GM12878 (cell line): ENCODE data around the gene GABRB3. TPM values are rescaled to one million over a fixed set of nuclear protein-coding genes. Genes with fewer than 3 reads are reported as not detected.

ENCODE experiments used
- ATAC-seq: fragments of 200-7000 bp; cut with Tn5 transposase; 3 replicates; pipeline ENCODE4 v1.9.1; 2020; ENCODE audit warnings: mild to moderate bottlenecking, moderate library complexity
- BruUV-seq: library from RNA; stranded (reverse); fragments of 400-500 nt; replicated peaks from 2 replicates; lab custom pipeline; 2021; lab: Mats Ljungman, UMichigan
- CTCF ChIA-PET: fragments of 300-600 bp; sonication (Branson Sonifier 250); formaldehyde crosslinking; extraction: SDS; loops from one replicate; lab custom pipeline; 2021; ENCODE audit warnings: inconsistent platforms; lab: Yijun Ruan, JAX
- POLR2A ChIA-PET: fragments of 350-600 bp; formaldehyde crosslinking; extraction: SDS; loops from one replicate; lab custom pipeline; 2021; ENCODE audit warnings: inconsistent platforms; lab: Charles Lee
- RAD21 ChIA-PET: fragments of 300-600 bp; sonication (Branson Sonifier 250); formaldehyde crosslinking; loops from one replicate; lab custom pipeline; 2023; ENCODE audit warnings: antibody characterized with exemption; ENCODE audit not compliant: unreplicated experiment; lab: Charles Lee
- SMC1A ChIA-PET: fragments of 300-600 bp; sonication (Branson Sonifier 250); formaldehyde crosslinking; loops from one replicate; lab custom pipeline; 2023; ENCODE audit not compliant: unreplicated experiment, uncharacterized antibody; lab: Charles Lee
- DNase-seq: peaks from one replicate; pipeline ENCODE4 v3.0.0-alpha.2; 2011; ENCODE audit warnings: low read depth, low spot score
- FAIRE-seq: peaks from 3 replicates; lab custom pipeline; 2011; peaks lifted over from hg19 to GRCh38; lab: Jason Lieb, UNC
- H2AFZ ChIP-seq: 2 replicates; pipeline ENCODE4 v1.6.0; 2011; ENCODE audit warnings: low read depth, low read length, control low read depth; ENCODE audit not compliant: control insufficient read depth
- H3K27ac ChIP-seq: 2 replicates; pipeline ENCODE4 v1.5.1; 2011; ENCODE audit warnings: control low read depth; ENCODE audit not compliant: control insufficient read depth, insufficient read depth
- H3K27me3 ChIP-seq, 2 experiments: replicated peaks in 1 of 2; 2 replicates each; pipeline versions ENCODE4 v1.6.0 to v1.6.1; 2011; ENCODE audit warnings: low read length in 1 of 2; ENCODE audit not compliant: control insufficient read depth in 2 of 2, insufficient read depth in 2 of 2
- H3K36me3 ChIP-seq, 2 experiments: 2 replicates each; pipeline ENCODE4 v1.5.1; 2011; ENCODE audit warnings: low read length in 1 of 2; ENCODE audit not compliant: control insufficient read depth in 2 of 2, insufficient read depth in 2 of 2
- H3K4me1 ChIP-seq: 2 replicates; pipeline ENCODE4 v1.6.1; 2011; ENCODE audit warnings: mild to moderate bottlenecking, low read length, moderate library complexity, mixed read lengths; ENCODE audit not compliant: control insufficient read depth, insufficient read depth
- H3K4me2 ChIP-seq: 2 replicates; pipeline ENCODE4 v1.6.0; 2011; ENCODE audit warnings: control low read depth; ENCODE audit not compliant: control insufficient read depth, insufficient read depth
- H3K4me3 ChIP-seq: fragments of 200-600 bp; sonication (generic); 2 replicates; pipeline ENCODE4 v1.5.1; 2016
- H3K79me2 ChIP-seq: 2 replicates; pipeline ENCODE4 v1.6.0; 2011; ENCODE audit warnings: low read length; ENCODE audit not compliant: control insufficient read depth, insufficient read depth
- H3K9ac ChIP-seq: 2 replicates; pipeline ENCODE4 v1.8.0; 2011; ENCODE audit warnings: low read length, control low read depth, mixed read lengths; ENCODE audit not compliant: control insufficient read depth, insufficient read depth
- H3K9me3 ChIP-seq: replicated peaks from 3 replicates; pipeline ENCODE4 v1.5.1; 2011; ENCODE audit warnings: mild to moderate bottlenecking, low read length; ENCODE audit not compliant: control insufficient read depth, insufficient read depth
- H4K20me1 ChIP-seq: 2 replicates; pipeline ENCODE4 v1.6.0; 2011; ENCODE audit not compliant: control insufficient read depth, insufficient read depth
- BCL3 ChIP-seq: IDR thresholded peaks from 2 replicates; pipeline ENCODE4 v1.6.1; 2011; ENCODE audit warnings: borderline replicate concordance, low read depth, mild to moderate bottlenecking, moderate library complexity, low read length; ENCODE audit not compliant: insufficient read depth, poor library complexity, severe bottlenecking
- CHD4 ChIP-seq: fragments of 200-600 bp; sonication (generic); IDR thresholded peaks from 2 replicates; pipeline ENCODE4 v1.6.1; 2016; ENCODE audit warnings: mild to moderate bottlenecking
- ELK1 ChIP-seq: IDR thresholded peaks from 2 replicates; pipeline ENCODE4 v1.6.1; 2012; ENCODE audit warnings: low read depth, low read length, improper control_type of control experiment
- ESRRA ChIP-seq: IDR thresholded peaks from 2 replicates; pipeline ENCODE4 v1.6.1; 2012; ENCODE audit warnings: mild to moderate bottlenecking, low read length, improper control_type of control experiment
- HDAC6 ChIP-seq: fragments of 200-600 bp; sonication (generic); IDR thresholded peaks from one replicate; pipeline ENCODE4 v1.8.0; 2017; ENCODE audit warnings: antibody characterized with exemption; ENCODE audit not compliant: unreplicated experiment
- HSF1 ChIP-seq: fragments of 150-350 bp; IDR thresholded peaks from 2 replicates; pipeline ENCODE4 v1.6.1; 2014; ENCODE audit warnings: mild to moderate bottlenecking, low read depth, low read length
- IKZF1 ChIP-seq: fragments of 450-650 bp; conservative IDR thresholded peaks from 2 replicates; pipeline ENCODE4 v1.6.1; 2017; ENCODE audit warnings: antibody characterized with exemption, mild to moderate bottlenecking
- IKZF2 ChIP-seq, 2 experiments: fragments of 450-650 bp; IDR thresholded peaks; 2 replicates each; pipeline ENCODE4 v1.6.1; 2017; ENCODE audit warnings: mild to moderate bottlenecking in 2 of 2, moderate library complexity in 2 of 2
- JUNB ChIP-seq: IDR thresholded peaks from 2 replicates; pipeline ENCODE4 v1.6.1; 2016; ENCODE audit warnings: antibody characterized with exemption, mild to moderate bottlenecking
- MAX ChIP-seq: IDR thresholded peaks from 2 replicates; pipeline ENCODE4 v1.6.1; 2012; ENCODE audit warnings: low read depth, low read length, improper control_type of control experiment
- MTA3 ChIP-seq: IDR thresholded peaks from 2 replicates; pipeline ENCODE4 v1.6.1; 2012; ENCODE audit warnings: low read length, inconsistent platforms, borderline replicate concordance
- NFIC ChIP-seq: IDR thresholded peaks from 2 replicates; pipeline ENCODE4 v1.6.1; 2012; ENCODE audit warnings: low read depth, mild to moderate bottlenecking, inconsistent platforms, low read length, moderate library complexity
- NFYB ChIP-seq: IDR thresholded peaks from 2 replicates; pipeline ENCODE4 v1.6.1; 2011; ENCODE audit warnings: low read depth, mild to moderate bottlenecking, low read length, improper control_type of control experiment, moderate library complexity; ENCODE audit not compliant: insufficient read depth
- NR2C2 ChIP-seq: IDR thresholded peaks from 2 replicates; pipeline ENCODE4 v1.6.1; 2011; ENCODE audit warnings: borderline replicate concordance, low read depth; ENCODE audit not compliant: control insufficient read depth, insufficient read length
- PKNOX1 ChIP-seq: fragments of 450-650 bp; IDR thresholded peaks from 2 replicates; pipeline ENCODE4 v1.6.1; 2016; ENCODE audit warnings: mild to moderate bottlenecking
- RFX5 ChIP-seq: IDR thresholded peaks from 2 replicates; pipeline ENCODE4 v1.6.1; 2011; ENCODE audit warnings: low read depth, low read length, improper control_type of control experiment
- STAT1 ChIP-seq: fragments of 450-650 bp; conservative IDR thresholded peaks from 2 replicates; pipeline ENCODE4 v1.6.1; 2014; ENCODE audit warnings: antibody characterized with exemption, mild to moderate bottlenecking
- TCF12 ChIP-seq: IDR thresholded peaks from 2 replicates; pipeline ENCODE4 v1.6.1; 2011; ENCODE audit warnings: low read depth, mild to moderate bottlenecking, low read length
- ZNF24 ChIP-seq: fragments of 450-650 bp; IDR thresholded peaks from 2 replicates; pipeline ENCODE4 v1.6.1; 2017; ENCODE audit warnings: antibody characterized with exemption, mild to moderate bottlenecking
- ZNF622 ChIP-seq: fragments of 450-650 bp; IDR thresholded peaks from 2 replicates; pipeline ENCODE4 v1.6.1; 2017; ENCODE audit warnings: mild to moderate bottlenecking, inconsistent platforms
- WGBS: methylation state at CpG from one replicate; pipeline ENCODE4 v1.1.6; 2016; ENCODE audit warnings: low lambda C conversion rate; ENCODE audit not compliant: insufficient replicate concordance, insufficient coverage; ENCODE audit errors: missing lambda C conversion rate; 5-methylcytosine and 5-hydroxymethylcytosine counted together
- in situ Hi-C: fragments of 300-500 bp; cut with MboI; formaldehyde crosslinking; loops from 9 replicates; pipeline ENCODE4 v1.14.3; 2018; ENCODE audit warnings: mixed read lengths
- intact Hi-C: fragments of 100-400 bp; cut with micrococcal nuclease; formaldehyde crosslinking; loops from one replicate; pipeline ENCODE4 v1.14.2; 2022; ENCODE audit not compliant: unreplicated experiment
- polyA plus RNA-seq, 11 experiments: library from polyadenylated mRNA; depleted of rRNA in 4 of 11; unstranded in 6 of 11; stranded (reverse) in 5 of 11; fragments of >200 nt; fragmentation: Nextera tagmentation in 4 of 11; fragmentation: Illumina TruSeq in 1 of 11; extraction: Ambion mirVana in 4 of 11; extraction: Trizol in 1 of 11; gene quantifications; 1 replicate in 1 of 11; 2 replicates in 10 of 11; pipeline versions ENCODE4 v1.2.1 to v1.2.3, GENCODE V29; 2011 to 2016; ENCODE audit warnings: inconsistent platforms in 2 of 11, missing spikeins in 2 of 11, low read depth in 1 of 11
- total RNA-seq, 4 experiments: library from RNA; depleted of rRNA in 3 of 4; stranded (reverse); fragments of >200 nt in 3 of 4; fragmentation: Illumina TruSeq in 1 of 4; extraction: Trizol in 1 of 4; gene quantifications; 2 replicates each; pipeline versions ENCODE4 v1.2.1 to v1.2.3, GENCODE V29; 2013 to 2021

Gene GABRB3
- total and polyA plus RNA-seq, 10 of the 15 experiments (the other 5 are each of a cell fraction or from before 2014, with no cell fraction given): 0.05 to 0.08 (median 0.05) TPM; not detected in 7

- H3K4me1 ChIP-seq: no peaks in the 10 kb centered on the region
- ChIA-PET RAD21 (no interaction called here), CTCF (no interaction called here), POLR2A (no interaction called here), SMC1A (no interaction called here)
- no peaks in the 10 kb centered on the region for H3K27me3 ChIP-seq
- H4K20me1 ChIP-seq: no peaks in the 10 kb centered on the region
- H3K36me3 ChIP-seq: no peaks in the 10 kb centered on the region
- H3K79me2 ChIP-seq: no peaks in the 10 kb centered on the region
- no peak overlapping the region for H3K4me3 ChIP-seq
- no peak overlapping the region for H2AFZ ChIP-seq
- DNase-seq: no peak
- no peak for FAIRE-seq
- H3K27ac ChIP-seq: no peak overlapping the region
- H3K9ac ChIP-seq: no peak overlapping the region
- H3K4me2 ChIP-seq: no peak overlapping the region
- TF ChIP-seq IKZF2 (IDR thresholded peaks at IDR 0.05) (no peak), ESRRA (no peak), MAX (no peak), STAT1 (no peak), HSF1 (no peak), CHD4 (no peak), IKZF1 (no peak), ZNF24 (no peak), RFX5 (no peak), NR2C2 (no peak), NFYB (no peak), PKNOX1 (no peak), HDAC6 (no peak), ZNF622 (no peak), MTA3 (no peak), TCF12 (no peak), NFIC (no peak), JUNB (no peak), ELK1 (no peak), BCL3 (no peak)
- intact Hi-C loops (no loop called here), in situ Hi-C loops (no loop called here)
- no peak for ATAC-seq
- no peaks in the 10 kb centered on the region; the same call in 2 of the 3 replicates for H3K9me3 ChIP-seq
- BruUV-seq: no TSS peak
- 65% methylated on average over 7 of the region's 7 CpGs for WGBS
Measured at GRCh38 chr15:26561896-26562295, 211.0 kb downstream of the GABRB3 start.
